Keratinocyte (primary cell): ENCODE data around the gene SH2D4B.

ENCODE experiments used
- CTCF ChIP-seq, 3 experiments: IDR thresholded peaks in 1 of 3; conservative IDR thresholded peaks in 1 of 3; optimal IDR thresholded peaks in 1 of 3; 2 replicates in 2 of 3; 3 replicates in 1 of 3; pipeline versions ENCODE3 to v1.5.1; 2011; ENCODE audit warnings: low read length in 3 of 3, mild to moderate bottlenecking in 3 of 3, moderate library complexity in 2 of 3, control low read depth in 1 of 3, inconsistent platforms in 1 of 3; ENCODE audit not compliant: insufficient read depth in 2 of 3; ENCODE audit errors: extremely low read depth in 1 of 3
- EZH2 ChIP-seq: IDR thresholded peaks from one replicate; pipeline ENCODE4 v1.6.1; 2012; ENCODE audit warnings: inconsistent platforms, mild to moderate bottlenecking, low read length, moderate library complexity

- TF ChIP-seq CTCF (optimal IDR thresholded peaks at IDR 0.05 in 1 of 3, IDR thresholded peaks at IDR 0.05 in 1 of 3, conservative IDR thresholded peaks at IDR 0.05 in 1 of 3; ENCODE audit: extremely low read depth in 1 of 3, insufficient read depth in 2 of 3, low read length in 3 of 3) (no peak), EZH2 (no peak)
Observed at GRCh38 chr10:80529604-80530003, 8.1 kb upstream of the SH2D4B start.
